Glutamatergic neuron (in vitro differentiated cells): ENCODE data around the gene SETD4. TPM values are rescaled to one million over a fixed set of nuclear protein-coding genes. Genes with fewer than 3 reads are reported as not detected.

ENCODE experiments used
- DNase-seq: peaks from one replicate; pipeline ENCODE4 v3.0.0; 2022
- H3K27ac Mint-ChIP-seq: one replicate; pipeline ENCODE4 v1.8.0; 2020; ENCODE audit warnings: mild to moderate bottlenecking, mixed read lengths, inconsistent platforms; ENCODE audit not compliant: unreplicated experiment
- H3K27me3 Mint-ChIP-seq: one replicate; pipeline ENCODE4 v1.8.0; 2020; ENCODE audit warnings: mild to moderate bottlenecking, moderate library complexity, mixed read lengths, inconsistent platforms; ENCODE audit not compliant: unreplicated experiment
- H3K36me3 Mint-ChIP-seq: one replicate; pipeline ENCODE4 v1.8.0; 2020; ENCODE audit warnings: mild to moderate bottlenecking, mixed read lengths, inconsistent platforms; ENCODE audit not compliant: unreplicated experiment
- H3K4me1 Mint-ChIP-seq: one replicate; pipeline ENCODE4 v1.8.0; 2020; ENCODE audit warnings: mild to moderate bottlenecking, low read depth, mixed read lengths, inconsistent platforms; ENCODE audit not compliant: unreplicated experiment
- H3K4me3 Mint-ChIP-seq: one replicate; pipeline ENCODE4 v1.8.0; 2020; ENCODE audit warnings: mild to moderate bottlenecking, mixed read lengths, inconsistent platforms; ENCODE audit not compliant: unreplicated experiment
- H3K9me3 Mint-ChIP-seq: one replicate; pipeline ENCODE4 v1.8.0; 2020; ENCODE audit warnings: mild to moderate bottlenecking, moderate library complexity, mixed read lengths, inconsistent platforms; ENCODE audit not compliant: unreplicated experiment
- total RNA-seq: library from RNA; stranded (reverse); fragmentation: NEBNext Ultra II Directional; extraction: Animal tissue kit (Norgen Biotek cat#: 25700); gene quantifications from one replicate; pipeline ENCODE4 v1.2.1, GENCODE V29; 2021; ENCODE audit not compliant: unreplicated experiment
- TF ChIP-seq, protein P1 (sequence below): fragments of 200-600 bp; sonication (generic); IDR thresholded peaks from one replicate; pipeline ENCODE4 v1.5.0; 2021; ENCODE audit not compliant: partially characterized antibody, unreplicated experiment

The SETD4 gene
- total RNA-seq, 1 donor from 2014 or later: 21.3 TPM

DNA sequence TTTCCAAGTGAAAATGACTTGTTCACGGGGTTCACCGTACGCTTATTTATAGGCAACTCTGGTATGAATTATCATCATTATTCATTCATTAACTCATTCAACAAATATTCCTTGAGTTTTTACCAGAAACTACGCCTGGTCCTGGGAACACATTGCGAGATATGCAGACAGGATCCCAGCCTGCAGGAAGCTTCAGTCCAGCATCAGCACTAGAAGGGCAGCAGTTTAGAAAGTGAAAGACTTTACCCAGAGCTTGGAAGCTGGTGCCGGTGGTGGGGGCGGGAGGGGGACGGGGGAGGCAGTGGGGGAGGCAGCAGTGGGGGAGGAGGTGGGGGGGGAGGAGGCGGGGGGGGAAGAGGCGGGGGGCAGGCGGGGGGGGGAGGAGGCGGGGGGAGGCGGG lies 55.9 kb downstream of the SETD4 start:
- Mint-ChIP-seq H3K36me3 (no peaks in the 10 kb centered on the region), H3K4me1 (no peaks in the 10 kb centered on the region), H3K27me3 (no peaks in the 10 kb centered on the region), H3K27ac (no peak overlapping the region), H3K9me3 (peaks cover 1% of the 10 kb centered on the region), H3K4me3 (no peak overlapping the region)
- DNase-seq: no peak
- TF ChIP-seq, protein P1, sequence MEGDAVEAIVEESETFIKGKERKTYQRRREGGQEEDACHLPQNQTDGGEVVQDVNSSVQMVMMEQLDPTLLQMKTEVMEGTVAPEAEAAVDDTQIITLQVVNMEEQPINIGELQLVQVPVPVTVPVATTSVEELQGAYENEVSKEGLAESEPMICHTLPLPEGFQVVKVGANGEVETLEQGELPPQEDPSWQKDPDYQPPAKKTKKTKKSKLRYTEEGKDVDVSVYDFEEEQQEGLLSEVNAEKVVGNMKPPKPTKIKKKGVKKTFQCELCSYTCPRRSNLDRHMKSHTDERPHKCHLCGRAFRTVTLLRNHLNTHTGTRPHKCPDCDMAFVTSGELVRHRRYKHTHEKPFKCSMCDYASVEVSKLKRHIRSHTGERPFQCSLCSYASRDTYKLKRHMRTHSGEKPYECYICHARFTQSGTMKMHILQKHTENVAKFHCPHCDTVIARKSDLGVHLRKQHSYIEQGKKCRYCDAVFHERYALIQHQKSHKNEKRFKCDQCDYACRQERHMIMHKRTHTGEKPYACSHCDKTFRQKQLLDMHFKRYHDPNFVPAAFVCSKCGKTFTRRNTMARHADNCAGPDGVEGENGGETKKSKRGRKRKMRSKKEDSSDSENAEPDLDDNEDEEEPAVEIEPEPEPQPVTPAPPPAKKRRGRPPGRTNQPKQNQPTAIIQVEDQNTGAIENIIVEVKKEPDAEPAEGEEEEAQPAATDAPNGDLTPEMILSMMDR: no peak

DNA sequence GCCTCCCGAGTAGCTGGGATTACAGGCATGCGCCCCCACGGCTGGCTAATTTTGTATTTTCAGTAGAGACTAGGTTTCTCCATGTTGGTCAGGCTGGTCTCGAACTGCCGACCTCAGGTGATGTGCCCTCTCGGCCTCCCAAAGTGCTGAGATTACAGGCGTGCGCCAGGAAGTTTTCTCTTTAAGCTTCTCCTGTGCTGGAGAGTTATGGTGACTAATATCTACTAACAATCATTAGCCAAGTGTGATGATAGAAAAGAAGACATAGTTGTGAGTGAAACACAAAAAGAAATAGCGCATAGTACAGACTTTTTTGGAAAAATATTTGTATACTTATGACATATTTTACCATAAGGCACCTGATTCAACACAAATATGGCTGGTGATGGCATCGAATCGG lies 56.5 kb downstream of the SETD4 start:
- no peaks in the 10 kb centered on the region for H3K36me3 Mint-ChIP-seq
- TF ChIP-seq, protein P1: no peak
- no peak overlapping the region for H3K4me3 Mint-ChIP-seq
- H3K27me3 Mint-ChIP-seq: no peaks in the 10 kb centered on the region
- H3K27ac Mint-ChIP-seq: no peak overlapping the region
- no peak for DNase-seq
- H3K9me3 Mint-ChIP-seq: peaks cover 1% of the 10 kb centered on the region
- H3K4me1 Mint-ChIP-seq: no peaks in the 10 kb centered on the region

DNA sequence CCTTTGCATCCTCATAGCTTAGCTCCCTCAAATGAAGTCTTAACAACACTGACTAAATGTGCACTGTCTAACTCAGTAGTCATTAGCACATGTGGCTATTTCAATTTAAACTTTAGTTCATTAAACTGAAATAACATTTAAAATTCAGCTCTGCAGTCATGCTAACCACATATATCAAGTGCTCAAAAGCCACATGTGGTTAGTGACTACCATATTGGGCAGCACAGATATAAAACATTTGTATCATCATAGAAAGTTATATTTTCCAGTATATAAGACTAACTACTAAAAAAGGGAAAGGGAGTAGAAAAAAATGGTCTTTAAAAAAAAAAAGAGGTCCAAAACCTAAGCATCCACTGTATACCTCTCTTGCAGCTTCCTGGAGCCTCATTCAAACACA lies 64.1 kb downstream of the SETD4 start:
- Mint-ChIP-seq H3K9me3 (no peaks in the 10 kb centered on the region), H3K27ac (no peak overlapping the region), H3K27me3 (no peaks in the 10 kb centered on the region), H3K36me3 (no peaks in the 10 kb centered on the region), H3K4me3 (no peak overlapping the region), H3K4me1 (no peaks in the 10 kb centered on the region)
- TF ChIP-seq, protein P1: no peak
- no peak for DNase-seq

DNA sequence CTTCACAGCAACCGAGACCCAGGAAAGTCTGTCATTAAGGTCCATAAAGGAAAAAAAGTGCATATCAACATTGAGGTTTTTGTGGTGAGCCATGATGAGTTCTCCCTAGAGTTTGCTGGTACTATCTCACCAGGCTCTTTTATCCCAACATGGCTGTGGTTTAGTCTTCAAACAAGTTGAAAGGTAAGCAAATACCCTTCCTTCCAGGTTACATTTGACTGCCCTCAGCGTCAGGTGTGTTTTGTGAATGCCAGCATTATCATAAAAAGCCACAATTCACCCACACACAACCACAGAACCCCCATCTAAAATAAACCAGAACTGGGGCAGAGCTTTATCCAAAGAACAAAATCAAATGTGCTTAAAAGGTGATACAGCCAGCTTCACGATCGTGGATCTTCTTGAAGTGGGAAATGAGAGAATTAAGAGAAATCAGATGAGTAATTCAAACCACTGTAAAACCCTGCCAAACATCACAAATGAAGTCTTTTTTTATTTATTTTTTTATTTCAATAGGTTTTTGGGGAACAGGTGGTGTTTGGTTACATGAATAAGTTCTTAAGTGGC lies 64.7 kb downstream of the SETD4 start:
- TF ChIP-seq, protein P1: no peak
- Mint-ChIP-seq H3K9me3 (no peaks in the 10 kb centered on the region), H3K27ac (no peak overlapping the region), H3K36me3 (no peaks in the 10 kb centered on the region), H3K27me3 (no peaks in the 10 kb centered on the region), H3K4me1 (no peaks in the 10 kb centered on the region), H3K4me3 (no peak overlapping the region)
- DNase-seq: no peak

DNA sequence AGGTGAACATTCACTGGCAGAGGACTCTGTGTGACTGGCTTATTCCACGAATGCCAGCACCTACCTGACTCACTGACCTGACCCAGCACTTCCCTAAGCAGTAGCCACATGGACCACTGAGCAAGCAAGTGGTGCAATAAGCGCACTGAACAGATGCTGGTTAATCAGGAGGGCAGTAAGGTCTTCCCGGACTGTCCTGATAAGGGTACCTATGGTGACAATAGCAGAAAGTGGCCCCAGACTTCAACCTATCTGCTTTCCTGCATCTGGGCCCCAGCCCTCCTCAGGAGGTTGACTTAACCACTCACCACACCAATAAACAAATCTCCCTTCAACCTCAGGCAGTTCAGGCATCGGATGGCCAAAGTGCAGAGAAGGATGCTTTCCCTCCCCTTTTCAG lies 65.7 kb downstream of the SETD4 start:
- Mint-ChIP-seq H3K4me3 (no peak overlapping the region), H3K4me1 (no peaks in the 10 kb centered on the region), H3K27ac (no peak overlapping the region), H3K27me3 (no peaks in the 10 kb centered on the region), H3K36me3 (no peaks in the 10 kb centered on the region), H3K9me3 (no peaks in the 10 kb centered on the region)
- TF ChIP-seq, protein P1: no peak
- DNase-seq: no peak
